ENCODE measurements around the gene LLGL2.
"Not testable (repeated sequence)": the region's sequence is repeated elsewhere in the genome, so short reads cannot be mapped to it uniquely, and the experiment has no call there.

The LLGL2 gene

GRCh38 chr17:75575197-75575596 lies 49.7 kb downstream of the LLGL2 start:
- H3K9me3 ChIP-seq (ENCODE audit: control insufficient read depth in 2 of 2, low read length in 2 of 2), result no peaks in the 10 kb centered on the region
- peak overlapping the region; percentile 95 to 98 for H3K27ac ChIP-seq (ENCODE audit: low read depth in 2 of 2, low read length in 2 of 2)
- H3K4me3 ChIP-seq (ENCODE audit: low read length in 2 of 2), result no peak overlapping the region
- H3K9ac ChIP-seq (ENCODE audit: low read depth in 1 of 2, low read length in 2 of 2), result peak overlapping the region in 1 of 2 donors; percentile 4
- peaks cover 24 to 40% of the 10 kb centered on the region in 2 donors for H3K4me1 ChIP-seq (ENCODE audit: control insufficient read depth in 2 of 2, insufficient read depth in 2 of 2, low read length in 2 of 2)
- H3K27me3 ChIP-seq (ENCODE audit: control insufficient read depth in 2 of 2, insufficient read depth in 2 of 2, low read length in 2 of 2), result no peaks in the 10 kb centered on the region
- peaks cover 23 to 29% of the 10 kb centered on the region in 2 donors for H3K36me3 ChIP-seq (ENCODE audit: control insufficient read depth in 2 of 2, insufficient read depth in 2 of 2, low read length in 2 of 2)

GRCh38 chr17:75575728-75576127 lies 50.2 kb downstream of the LLGL2 start:
- H3K4me3 ChIP-seq (ENCODE audit: low read length in 2 of 2), result no peak overlapping the region
- no peaks in the 10 kb centered on the region for H3K27me3 ChIP-seq (ENCODE audit: control insufficient read depth in 2 of 2, insufficient read depth in 2 of 2, low read length in 2 of 2)
- no peaks in the 10 kb centered on the region for H3K9me3 ChIP-seq (ENCODE audit: control insufficient read depth in 2 of 2, low read length in 2 of 2)
- H3K9ac ChIP-seq (ENCODE audit: low read depth in 1 of 2, low read length in 2 of 2), result peak overlapping the region in 1 of 2 donors; percentile 4
- H3K36me3 ChIP-seq (ENCODE audit: control insufficient read depth in 2 of 2, insufficient read depth in 2 of 2, low read length in 2 of 2), result peaks cover 20 to 24% of the 10 kb centered on the region in 2 donors
- peak overlapping the region; percentile 95 to 98 for H3K27ac ChIP-seq (ENCODE audit: low read depth in 2 of 2, low read length in 2 of 2)
- peaks cover 23 to 40% of the 10 kb centered on the region in 2 donors for H3K4me1 ChIP-seq (ENCODE audit: control insufficient read depth in 2 of 2, insufficient read depth in 2 of 2, low read length in 2 of 2)

GRCh38 chr17:75576661-75577060 lies 51.2 kb downstream of the LLGL2 start:
- peak overlapping the region; percentile 95 to 98 for H3K27ac ChIP-seq (ENCODE audit: low read depth in 2 of 2, low read length in 2 of 2)
- no peaks in the 10 kb centered on the region for H3K9me3 ChIP-seq (ENCODE audit: control insufficient read depth in 2 of 2, low read length in 2 of 2)
- H3K4me3 ChIP-seq (ENCODE audit: low read length in 2 of 2), result no peak overlapping the region
- peaks cover 21 to 40% of the 10 kb centered on the region in 2 donors for H3K4me1 ChIP-seq (ENCODE audit: control insufficient read depth in 2 of 2, insufficient read depth in 2 of 2, low read length in 2 of 2)
- no peaks in the 10 kb centered on the region for H3K27me3 ChIP-seq (ENCODE audit: control insufficient read depth in 2 of 2, insufficient read depth in 2 of 2, low read length in 2 of 2)
- H3K9ac ChIP-seq (ENCODE audit: low read depth in 1 of 2, low read length in 2 of 2), result peak overlapping the region in 1 of 2 donors; percentile 51
- H3K36me3 ChIP-seq (ENCODE audit: control insufficient read depth in 2 of 2, insufficient read depth in 2 of 2, low read length in 2 of 2), result peaks cover 13 to 16% of the 10 kb centered on the region in 2 donors

- H3K36me3 ChIP-seq (ENCODE audit: control insufficient read depth in 2 of 2, insufficient read depth in 2 of 2, low read length in 2 of 2); H3K9me3 ChIP-seq (ENCODE audit: control insufficient read depth in 2 of 2, low read length in 2 of 2); H3K27ac ChIP-seq (ENCODE audit: low read depth in 2 of 2, low read length in 2 of 2); H3K27me3 ChIP-seq (ENCODE audit: control insufficient read depth in 2 of 2, insufficient read depth in 2 of 2, low read length in 2 of 2); H3K9ac ChIP-seq (ENCODE audit: low read depth in 1 of 2, low read length in 2 of 2): not testable (repeated sequence)
- H3K4me3 ChIP-seq (ENCODE audit: low read length in 2 of 2), result peak overlapping the region in 1 of 2 donors; percentile 28
- H3K4me1 ChIP-seq (ENCODE audit: control insufficient read depth in 2 of 2, insufficient read depth in 2 of 2, low read length in 2 of 2), result peaks cover 11 to 25% of the 10 kb centered on the region in 2 donors
Observed at GRCh38 chr17:75581121-75581725, 55.7 kb downstream of the LLGL2 start.

GRCh38 chr17:75583197-75583596 lies 57.7 kb downstream of the LLGL2 start:
- H3K4me3 ChIP-seq (ENCODE audit: low read length in 2 of 2); H3K27me3 ChIP-seq (ENCODE audit: control insufficient read depth in 2 of 2, insufficient read depth in 2 of 2, low read length in 2 of 2); H3K36me3 ChIP-seq (ENCODE audit: control insufficient read depth in 2 of 2, insufficient read depth in 2 of 2, low read length in 2 of 2); H3K9me3 ChIP-seq (ENCODE audit: control insufficient read depth in 2 of 2, low read length in 2 of 2); H3K27ac ChIP-seq (ENCODE audit: low read depth in 2 of 2, low read length in 2 of 2); H3K9ac ChIP-seq (ENCODE audit: low read depth in 1 of 2, low read length in 2 of 2): not testable (repeated sequence)
- peaks cover 19 to 20% of the 10 kb centered on the region in 2 donors for H3K4me1 ChIP-seq (ENCODE audit: control insufficient read depth in 2 of 2, insufficient read depth in 2 of 2, low read length in 2 of 2)

GRCh38 chr17:75584849-75585175 lies 59.3 kb downstream of the LLGL2 start:
- Histone ChIP-seq H3K9me3 (ENCODE audit: control insufficient read depth in 2 of 2, low read length in 2 of 2) (no peaks in the 10 kb centered on the region), H3K9ac (ENCODE audit: low read depth in 1 of 2, low read length in 2 of 2) (no peak overlapping the region), H3K27me3 (ENCODE audit: control insufficient read depth in 2 of 2, insufficient read depth in 2 of 2, low read length in 2 of 2) (no peaks in the 10 kb centered on the region), H3K27ac (ENCODE audit: low read depth in 2 of 2, low read length in 2 of 2) (no peak overlapping the region), H3K4me3 (ENCODE audit: low read length in 2 of 2) (no peak overlapping the region), H3K4me1 (ENCODE audit: control insufficient read depth in 2 of 2, insufficient read depth in 2 of 2, low read length in 2 of 2) (peaks cover 9 to 11% of the 10 kb centered on the region in 2 donors), H3K36me3 (ENCODE audit: control insufficient read depth in 2 of 2, insufficient read depth in 2 of 2, low read length in 2 of 2) (no peaks in the 10 kb centered on the region)

- H3K27ac ChIP-seq (ENCODE audit: low read depth in 2 of 2, low read length in 2 of 2), result peak within 1 kb of the TSS; percentile 82 to 90
- peak within 1 kb of the TSS; percentile 68 to 81 for H3K9ac ChIP-seq (ENCODE audit: low read depth in 1 of 2, low read length in 2 of 2)
Observed at GRCh38 chr17:75587675-75588595, 62.4 kb downstream of the LLGL2 start, which contains the start of gene MYO15B. Gene MYO15B (plus strand): TSS chr17:75587800. CDS start chr17:75588058, 258 bp downstream.

GRCh38 chr17:75588596-75589011 lies 63.1 kb downstream of the LLGL2 start:
- Histone ChIP-seq H3K4me3 (ENCODE audit: low read length in 2 of 2) (peak overlapping the region; percentile 64 to 71), H3K9me3 (ENCODE audit: control insufficient read depth in 2 of 2, low read length in 2 of 2) (no peaks in the 10 kb centered on the region), H3K27ac (ENCODE audit: low read depth in 2 of 2, low read length in 2 of 2) (peak overlapping the region; percentile 82 to 90), H3K4me1 (ENCODE audit: control insufficient read depth in 2 of 2, insufficient read depth in 2 of 2, low read length in 2 of 2) (peaks cover 9 to 11% of the 10 kb centered on the region in 2 donors), H3K36me3 (ENCODE audit: control insufficient read depth in 2 of 2, insufficient read depth in 2 of 2, low read length in 2 of 2) (no peaks in the 10 kb centered on the region), H3K27me3 (ENCODE audit: control insufficient read depth in 2 of 2, insufficient read depth in 2 of 2, low read length in 2 of 2) (no peaks in the 10 kb centered on the region), H3K9ac (ENCODE audit: low read depth in 1 of 2, low read length in 2 of 2) (peak overlapping the region; percentile 68 to 81)

More at GRCh38 chr17:75587675-75588595, 62.4 kb downstream of the LLGL2 start, which contains the start of gene MYO15B:
- no peaks in the 10 kb centered on the region for H3K27me3 ChIP-seq (ENCODE audit: control insufficient read depth in 2 of 2, insufficient read depth in 2 of 2, low read length in 2 of 2)
- no peaks in the 10 kb centered on the region for H3K9me3 ChIP-seq (ENCODE audit: control insufficient read depth in 2 of 2, low read length in 2 of 2)
- peaks cover 9 to 11% of the 10 kb centered on the region in 2 donors for H3K4me1 ChIP-seq (ENCODE audit: control insufficient read depth in 2 of 2, insufficient read depth in 2 of 2, low read length in 2 of 2)
- peak within 1 kb of the TSS; percentile 64 to 71 for H3K4me3 ChIP-seq (ENCODE audit: low read length in 2 of 2)
- no peaks in the 10 kb centered on the region for H3K36me3 ChIP-seq (ENCODE audit: control insufficient read depth in 2 of 2, insufficient read depth in 2 of 2, low read length in 2 of 2)

GRCh38 chr17:75589012-75589918 lies 63.8 kb downstream of the LLGL2 start:
- Histone ChIP-seq H3K9me3 (ENCODE audit: control insufficient read depth in 2 of 2, low read length in 2 of 2) (no peaks in the 10 kb centered on the region), H3K4me3 (ENCODE audit: low read length in 2 of 2) (peak overlapping the region; percentile 64 to 71), H3K27me3 (ENCODE audit: control insufficient read depth in 2 of 2, insufficient read depth in 2 of 2, low read length in 2 of 2) (no peaks in the 10 kb centered on the region), H3K36me3 (ENCODE audit: control insufficient read depth in 2 of 2, insufficient read depth in 2 of 2, low read length in 2 of 2) (no peaks in the 10 kb centered on the region), H3K4me1 (ENCODE audit: control insufficient read depth in 2 of 2, insufficient read depth in 2 of 2, low read length in 2 of 2) (peaks cover 9 to 11% of the 10 kb centered on the region in 2 donors), H3K9ac (ENCODE audit: low read depth in 1 of 2, low read length in 2 of 2) (peak overlapping the region; percentile 68 to 81), H3K27ac (ENCODE audit: low read depth in 2 of 2, low read length in 2 of 2) (peak overlapping the region; percentile 82 to 90)

All from mucosa of rectum (tissue), 2 donors.